Melanocyte of skin (primary cell): Measurements from ENCODE around the gene GPR65. TPM values are rescaled to one million over a fixed set of nuclear protein-coding genes. Genes with fewer than 3 reads are reported as not detected.

Source experiments
- small RNA-seq, 2 donors: library from RNA; depleted of rRNA; stranded (forward); fragments of <200 nt; gene quantifications; one replicate each; pipeline ENCODE3, GENCODE V24; 2012
- total RNA-seq, 2 donors: library from RNA; depleted of rRNA; stranded (reverse); fragments of >200 nt; gene quantifications; 2 replicates each; pipeline ENCODE4 v1.2.3, GENCODE V29; 2012

The GPR65 gene
- under 1 TPM in 1 of 2 donors, not detected in 1; 0.67 TPM for total RNA-seq

GRCh38 chr14:88005050-88005481, at the start of gene GPR65:
TSS of gene GPR65 (plus strand) at chr14:88005135. CDS start at chr14:88010848, 5,713 bp downstream.

GRCh38 chr14:87992718-87993628, 12.0 kb upstream of the GPR65 start, which contains the start of gene GALC:
TSS of gene GALC (minus strand) at chr14:87993182. CDS start at chr14:87993164, 18 bp downstream.

Small RNA genes within 50 kb of the gene (small RNA-seq; reads per million reads assigned to genes)
- gene RNU6-835P = 0 reads per million in 2 donors

Other genes with a start within 250 kb of the GPR65 start
- 10 to 100 TPM; 10.3 to 11.0 TPM for gene GALC, start 12.0 kb upstream of the GPR65 start, total RNA-seq